Kidney (tissue), 14 donors: ENCODE data around the gene SVOPL. TPM values are rescaled to one million over a fixed set of nuclear protein-coding genes. Genes with fewer than 3 reads are reported as not detected.

ENCODE experiments used
- DNase-seq, 5 donors: peaks; one replicate each; pipeline ENCODE4 v3.0.0-alpha.2; 2013 to 2020
- FAIRE-seq: peaks from 2 replicates; lab custom pipeline; 2012; peaks lifted over from hg19 to GRCh38; lab: Jason Lieb, UNC
- H3K27ac ChIP-seq, 2 donors: one replicate each; pipeline ENCODE4 v1.7.0; 2013; ENCODE audit warnings: low read depth in 2 of 2, low read length in 2 of 2, inconsistent platforms in 1 of 2
- H3K27me3 ChIP-seq: one replicate; pipeline ENCODE4 v1.7.1; 2013; ENCODE audit warnings: low read length, inconsistent platforms; ENCODE audit not compliant: control insufficient read depth, insufficient read depth
- H3K36me3 ChIP-seq, 3 donors: one replicate each; pipeline versions ENCODE4 v1.7.0 to v1.7.1; 2013; ENCODE audit warnings: low read length in 3 of 3, control low read depth in 1 of 3, inconsistent platforms in 1 of 3; ENCODE audit not compliant: insufficient read depth in 3 of 3, control insufficient read depth in 2 of 3
- H3K4me1 ChIP-seq, 3 donors: one replicate each; pipeline versions ENCODE4 v1.7.0 to v1.7.1; 2013; ENCODE audit warnings: low read length in 3 of 3, inconsistent platforms in 1 of 3, low read depth in 1 of 3; ENCODE audit not compliant: control insufficient read depth in 2 of 3, insufficient read depth in 2 of 3
- H3K4me3 ChIP-seq, 3 donors: one replicate each; pipeline versions ENCODE4 v1.7.0 to v1.8.1; 2013; ENCODE audit warnings: low read length in 3 of 3, control low read depth in 1 of 3, inconsistent platforms in 1 of 3
- H3K9ac ChIP-seq, 3 donors: one replicate each; pipeline versions ENCODE4 v1.7.0 to v1.7.1; 2013; ENCODE audit warnings: low read length in 3 of 3, control low read depth in 1 of 3, inconsistent platforms in 1 of 3
- H3K9me3 ChIP-seq, 3 donors: one replicate each; pipeline versions ENCODE4 v1.7.0 to v1.7.1; 2013; ENCODE audit warnings: low read length in 3 of 3, control low read depth in 1 of 3, inconsistent platforms in 1 of 3; ENCODE audit not compliant: control insufficient read depth in 2 of 3, insufficient read depth in 1 of 3
- CTCF ChIP-seq: IDR thresholded peaks from 3 replicates; pipeline ENCODE4 v1.5.1; 2012; ENCODE audit warnings: mild to moderate bottlenecking, moderate library complexity, borderline replicate concordance; ENCODE audit not compliant: insufficient read depth; ENCODE audit errors: extremely low read depth
- intact Hi-C: fragments of 100-400 bp; cut with DNase I; formaldehyde crosslinking; loops from one replicate; pipeline ENCODE4 v1.11.1; 2022
- polyA plus RNA-seq: library from polyadenylated mRNA; stranded (reverse); fragments of 350-450 nt; fragmentation: Illumina TruSeq; extraction: RNeasy Lipid Tissue Mini Kit (QIAGEN cat#74804); gene quantifications from one replicate; pipeline ENCODE4 v1.2.3, GENCODE V29; 2014; ENCODE audit warnings: low read depth, low replicate concordance; ENCODE audit not compliant: insufficient read depth
- total RNA-seq: library from RNA; stranded (reverse); fragmentation: NEBNext Ultra II Directional; extraction: Animal tissue kit (Norgen Biotek cat#: 25700); gene quantifications from one replicate; pipeline ENCODE4 v1.2.1, GENCODE V29; 2021
- donor health status: control.
- donor health status: control.
- donor health status: control.
- donor health status: control.
- donor health status: control.
- donor health status: DM: yes; HTN: yes; CAD: no.
- donor health status: Normal renal cell carcinoma (clear cell type).

SVOPL gene
- total and polyA plus RNA-seq, 2 donors from 2014 or later = 2.4 to 5.1 TPM

- no peak overlapping the region for H3K9ac ChIP-seq
Observed at GRCh38 chr7:138727336-138728099, 26.4 kb upstream of the SVOPL start.

GRCh38 chr7:138726288-138726687, 25.1 kb upstream of the SVOPL start:
- TF ChIP-seq CTCF = no peak
- Histone ChIP-seq H3K9me3 (no peaks in the 10 kb centered on the region), H3K27ac (no peak overlapping the region), H3K4me1 (no peaks in the 10 kb centered on the region), H3K36me3 (peaks cover 0 to 6% (median 6%) of the 10 kb centered on the region in 3 donors), H3K4me3 (no peak overlapping the region), H3K9ac (no peak overlapping the region), H3K27me3 (no peaks in the 10 kb centered on the region)
- intact Hi-C loops = no loop called here
- FAIRE-seq = no peak
- DNase-seq = no peak

More at GRCh38 chr7:138727336-138728099, 26.4 kb upstream of the SVOPL start:
- TF ChIP-seq CTCF = no peak
- H3K27ac ChIP-seq = no peak overlapping the region
- intact Hi-C loops = no loop called here
- DNase-seq (no peak), FAIRE-seq (no peak)
- H3K4me3 ChIP-seq = no peak overlapping the region
- peaks cover 0 to 8% (median 4%) of the 10 kb centered on the region in 3 donors for H3K36me3 ChIP-seq
- H3K27me3 ChIP-seq = no peaks in the 10 kb centered on the region
- no peaks in the 10 kb centered on the region for H3K4me1 ChIP-seq
- no peaks in the 10 kb centered on the region for H3K9me3 ChIP-seq

- Histone ChIP-seq H3K4me3 (no peak overlapping the region), H3K27me3 (no peaks in the 10 kb centered on the region), H3K9ac (no peak overlapping the region), H3K36me3 (peaks cover 0 to 5% (median 0%) of the 10 kb centered on the region in 3 donors), H3K27ac (no peak overlapping the region), H3K9me3 (no peaks in the 10 kb centered on the region), H3K4me1 (no peaks in the 10 kb centered on the region)
- no peak for DNase-seq
- intact Hi-C loops = no loop called here
- TF ChIP-seq CTCF = no peak
- FAIRE-seq = no peak
Observed at GRCh38 chr7:138720286-138720685, 19.1 kb upstream of the SVOPL start.

- DNase-seq = no peak
- Histone ChIP-seq H3K36me3 (peaks cover 0 to 10% (median 5%) of the 10 kb centered on the region in 3 donors), H3K27ac (no peak overlapping the region), H3K27me3 (no peaks in the 10 kb centered on the region), H3K9me3 (no peaks in the 10 kb centered on the region), H3K4me1 (no peaks in the 10 kb centered on the region), H3K9ac (no peak overlapping the region), H3K4me3 (no peak overlapping the region)
- no peak for TF ChIP-seq CTCF
- FAIRE-seq = no peak
- intact Hi-C loops = no loop called here
Observed at GRCh38 chr7:138716889-138717288, 15.7 kb upstream of the SVOPL start.
